Stimulated activated CD8-positive, alpha-beta memory T cell treated with anti-CD3 and anti-CD28 coated beads, Interleukin-4, amount 100 ng/mL, for 24 hours (primary cell): ENCODE data around the gene SLCO1B3.

Experiments
- DNase-seq: peaks from one replicate; pipeline ENCODE4 v3.0.0-alpha.2; 2020; ENCODE audit warnings: low read depth

The SLCO1B3 gene

GRCh38 chr12:20885552-20885951 lies 75.0 kb downstream of the SLCO1B3 start:
- no peak for DNase-seq

GRCh38 chr12:20917269-20917668 lies 106.8 kb downstream of the SLCO1B3 start:
- no peak for DNase-seq

- DNase-seq, result no peak
Measured at GRCh38 chr12:20917819-20918218, 107.3 kb downstream of the SLCO1B3 start.

GRCh38 chr12:20931894-20932293 lies 121.4 kb downstream of the SLCO1B3 start:
- no peak for DNase-seq

GRCh38 chr12:20946732-20947131 lies 136.2 kb downstream of the SLCO1B3 start:
- DNase-seq, result no peak

- no peak for DNase-seq
Measured at GRCh38 chr12:20950248-20950647, 139.7 kb downstream of the SLCO1B3 start.

GRCh38 chr12:20963303-20963702 lies 152.8 kb downstream of the SLCO1B3 start:
- DNase-seq, result no peak

GRCh38 chr12:20963762-20964161 lies 153.3 kb downstream of the SLCO1B3 start:
- no peak for DNase-seq
